H7 (cell line): Measurements from ENCODE around the gene SYNE3. TPM values are rescaled to one million over a fixed set of nuclear protein-coding genes. Genes with fewer than 3 reads are reported as not detected.
A peak's percentile ranks its signal among the peaks of the same experiment; 100 is the strongest.

ENCODE experiments used
- DNase-seq: peaks from one replicate; pipeline ENCODE4 v3.0.0; 2012
- H3K27me3 ChIP-seq: 2 replicates; pipeline ENCODE4 v1.6.0; 2011; ENCODE audit warnings: mild to moderate bottlenecking, low read length; ENCODE audit not compliant: control insufficient read depth, insufficient read depth
- H3K36me3 ChIP-seq: replicated peaks from 2 replicates; pipeline ENCODE4 v1.5.1; 2011; ENCODE audit warnings: low read length; ENCODE audit not compliant: control insufficient read depth, insufficient read depth
- H3K4me3 ChIP-seq: 2 replicates; pipeline ENCODE4 v1.5.1; 2011; ENCODE audit warnings: low read depth, mild to moderate bottlenecking, control low read depth, low read length, moderate library complexity; ENCODE audit not compliant: insufficient read depth
- total RNA-seq: library from RNA; depleted of rRNA; stranded (reverse); fragments of >200 nt; shearing (Covaris generic); gene quantifications from 2 replicates; pipeline ENCODE4 v1.2.3, GENCODE V29; 2014; rRNA removed

The SYNE3 gene
- total RNA-seq, result 0.31 and 0.63 TPM in 2 replicates

- Histone ChIP-seq H3K27me3 (peaks cover 34% of the 10 kb centered on the region), H3K4me3 (peak within 1 kb of the TSS; percentile 45), H3K36me3 (no peaks in the 10 kb centered on the region)
- DNase-seq, result peak; percentile 92
Measured at GRCh38 chr14:95516554-95517181, at the start of gene SYNE3. Gene SYNE3, minus strand, starts transcription at chr14:95516650. Its CDS starts 40,829 bp downstream, at chr14:95475821.

GRCh38 chr14:95564060-95564459 is 47.6 kb upstream of the SYNE3 start:
- no peaks in the 10 kb centered on the region; the same call in 1 of the 2 replicates for H3K27me3 ChIP-seq
- H3K4me3 ChIP-seq, result no peak overlapping the region
- no peak for DNase-seq
- no peaks in the 10 kb centered on the region for H3K36me3 ChIP-seq

GRCh38 chr14:95562892-95563685 is 46.6 kb upstream of the SYNE3 start:
- DNase-seq, result no peak
- no peak overlapping the region for H3K4me3 ChIP-seq
- peaks cover 2% of the 10 kb centered on the region for H3K27me3 ChIP-seq

GRCh38 chr14:95561001-95561412 is 44.6 kb upstream of the SYNE3 start:
- H3K4me3 ChIP-seq, result no peak overlapping the region
- H3K27me3 ChIP-seq, result peaks cover 2% of the 10 kb centered on the region
- DNase-seq, result peak; percentile 84
- no peaks in the 10 kb centered on the region for H3K36me3 ChIP-seq

More at GRCh38 chr14:95562892-95563685, 46.6 kb upstream of the SYNE3 start:
- no peaks in the 10 kb centered on the region for H3K36me3 ChIP-seq

GRCh38 chr14:95559203-95559602 is 42.8 kb upstream of the SYNE3 start:
- Histone ChIP-seq H3K27me3 (peaks cover 3% of the 10 kb centered on the region), H3K36me3 (no peaks in the 10 kb centered on the region), H3K4me3 (no peak overlapping the region)
- DNase-seq, result no peak

GRCh38 chr14:95557832-95558231 is 41.4 kb upstream of the SYNE3 start:
- Histone ChIP-seq H3K36me3 (no peaks in the 10 kb centered on the region), H3K27me3 (peaks cover 3% of the 10 kb centered on the region), H3K4me3 (no peak overlapping the region)
- DNase-seq, result no peak

GRCh38 chr14:95557291-95557690 is 40.8 kb upstream of the SYNE3 start:
- Histone ChIP-seq H3K36me3 (no peaks in the 10 kb centered on the region), H3K4me3 (no peak overlapping the region), H3K27me3 (peaks cover 3% of the 10 kb centered on the region)
- peak; percentile 76 for DNase-seq

- no peak for DNase-seq
Measured at GRCh38 chr14:95555053-95555452, 38.6 kb upstream of the SYNE3 start.

GRCh38 chr14:95553141-95553540 is 36.7 kb upstream of the SYNE3 start:
- H3K27me3 ChIP-seq, result peaks cover 1% of the 10 kb centered on the region; the same call in 1 of the 2 replicates
- no peak overlapping the region for H3K4me3 ChIP-seq
- no peaks in the 10 kb centered on the region for H3K36me3 ChIP-seq
- no peak for DNase-seq

More at GRCh38 chr14:95555053-95555452, 38.6 kb upstream of the SYNE3 start:
- no peak overlapping the region for H3K4me3 ChIP-seq
- peaks cover 3% of the 10 kb centered on the region; the same call in 1 of the 2 replicates for H3K27me3 ChIP-seq
- H3K36me3 ChIP-seq, result no peaks in the 10 kb centered on the region

- H3K4me3 ChIP-seq, result no peak overlapping the region
- DNase-seq, result no peak
- H3K36me3 ChIP-seq, result no peaks in the 10 kb centered on the region
- H3K27me3 ChIP-seq, result peaks cover 1% of the 10 kb centered on the region; the same call in 1 of the 2 replicates
Measured at GRCh38 chr14:95551435-95551834, 35.0 kb upstream of the SYNE3 start.

- DNase-seq, result no peak
- Histone ChIP-seq H3K4me3 (no peak overlapping the region), H3K27me3 (no peaks in the 10 kb centered on the region), H3K36me3 (no peaks in the 10 kb centered on the region)
Measured at GRCh38 chr14:95549656-95550585, 33.5 kb upstream of the SYNE3 start.

- H3K36me3 ChIP-seq, result no peaks in the 10 kb centered on the region
- no peaks in the 10 kb centered on the region for H3K27me3 ChIP-seq
- no peak for DNase-seq
- no peak overlapping the region for H3K4me3 ChIP-seq
Measured at GRCh38 chr14:95548328-95548929, 32.0 kb upstream of the SYNE3 start.

- no peaks in the 10 kb centered on the region for H3K27me3 ChIP-seq
- H3K4me3 ChIP-seq, result no peak overlapping the region
- no peaks in the 10 kb centered on the region for H3K36me3 ChIP-seq
- no peak for DNase-seq
Measured at GRCh38 chr14:95547626-95548327, 31.3 kb upstream of the SYNE3 start.
